HepG2 (cell line): ENCODE results near the gene GTF2A1. TPM values are rescaled to one million over a fixed set of nuclear protein-coding genes. Genes with fewer than 3 reads are reported as not detected.
A peak's percentile ranks its signal among the peaks of the same experiment; 100 is the strongest.

Experiments
- ARID3A ChIP-seq: IDR thresholded peaks from 2 replicates; pipeline ENCODE4 v1.6.1; 2012; ENCODE audit warnings: low read depth, low read length, improper control_type of control experiment
- CHD4 ChIP-seq: fragments of 200-600 bp; sonication (generic); IDR thresholded peaks from 2 replicates; pipeline ENCODE4 v1.7.0; 2017; ENCODE audit warnings: mild to moderate bottlenecking, low read length, borderline replicate concordance
- FOXA3 ChIP-seq: IDR thresholded peaks from 2 replicates; pipeline ENCODE4 v1.6.1; 2016; ENCODE audit warnings: missing genetic modification reagents, missing compliant biosample characterization
- FOXJ3 ChIP-seq: sonication (generic); formaldehyde crosslinking; IDR thresholded peaks from 2 replicates; pipeline ENCODE4 v1.4.0; 2020; ENCODE audit warnings: missing genetic modification reagents, mild to moderate bottlenecking, borderline replicate concordance
- GLMP ChIP-seq: sonication (generic); formaldehyde crosslinking; IDR thresholded peaks from 2 replicates; pipeline ENCODE4 v1.9.0; 2021; ENCODE audit warnings: missing genetic modification reagents, mild to moderate bottlenecking, borderline replicate concordance
- ONECUT2 ChIP-seq: sonication (generic); formaldehyde crosslinking; IDR thresholded peaks from 2 replicates; pipeline ENCODE4 v1.4.0; 2020; ENCODE audit warnings: missing genetic modification reagents
- PRDM4 ChIP-seq: sonication (generic); formaldehyde crosslinking; IDR thresholded peaks from 2 replicates; pipeline ENCODE4 v1.9.0; 2021; ENCODE audit warnings: missing genetic modification reagents, borderline replicate concordance
- SP2 ChIP-seq: sonication (generic); formaldehyde crosslinking; IDR thresholded peaks from 2 replicates; pipeline ENCODE4 v1.5.1; 2020; ENCODE audit warnings: mild to moderate bottlenecking, missing genetic modification reagents
- TBL1XR1 ChIP-seq: fragments of 150-350 bp; IDR thresholded peaks from 2 replicates; pipeline ENCODE4 v1.6.1; 2014; ENCODE audit warnings: borderline replicate concordance, low read length; ENCODE audit not compliant: partially characterized antibody
- TGIF2 ChIP-seq: IDR thresholded peaks from 2 replicates; pipeline ENCODE4 v1.6.1; 2016; ENCODE audit warnings: control low read depth, missing compliant biosample characterization
- U2AF2 ChIP-seq: fragments of 200-400 bp; formaldehyde crosslinking; IDR thresholded peaks from 2 replicates; pipeline ENCODE4 v1.6.1; 2017; ENCODE audit warnings: low read depth, mild to moderate bottlenecking, low read length
- USF2 ChIP-seq, 2 experiments: sonication (generic) in 1 of 2; formaldehyde crosslinking in 1 of 2; IDR thresholded peaks; 2 replicates each; pipeline versions ENCODE4 v1.5.1 to v1.6.1; 2011 to 2020; ENCODE audit warnings: borderline replicate concordance in 1 of 2, low read depth in 1 of 2, low read length in 1 of 2, mild to moderate bottlenecking in 1 of 2, missing genetic modification reagents in 1 of 2, moderate library complexity in 1 of 2
- ZBTB14 ChIP-seq: sonication (generic); formaldehyde crosslinking; IDR thresholded peaks from 2 replicates; pipeline ENCODE4 v1.4.0; 2020; ENCODE audit warnings: missing genetic modification reagents
- ZBTB7B ChIP-seq: sonication (generic); formaldehyde crosslinking; IDR thresholded peaks from 2 replicates; pipeline ENCODE4 v1.4.0; 2020; ENCODE audit warnings: missing genetic modification reagents
- ZFP41 ChIP-seq: sonication (generic); formaldehyde crosslinking; IDR thresholded peaks from 2 replicates; pipeline ENCODE4 v1.4.0; 2020; ENCODE audit warnings: mild to moderate bottlenecking, missing genetic modification reagents, borderline replicate concordance
- ZFYVE20 ChIP-seq: sonication (generic); formaldehyde crosslinking; IDR thresholded peaks from 2 replicates; pipeline ENCODE4 v1.8.0; 2023; ENCODE audit warnings: low read depth, mild to moderate bottlenecking, moderate library complexity, missing genetic modification reagents, borderline replicate concordance
- ZNF136 ChIP-seq: sonication (generic); formaldehyde crosslinking; IDR thresholded peaks from 2 replicates; pipeline ENCODE4 v1.8.1; 2022; ENCODE audit warnings: low read depth, mild to moderate bottlenecking, moderate library complexity, missing genetic modification reagents
- ZNF20 ChIP-seq: sonication (generic); formaldehyde crosslinking; IDR thresholded peaks from 2 replicates; pipeline ENCODE4 v1.4.0; 2020; ENCODE audit warnings: mild to moderate bottlenecking, moderate library complexity, missing genetic modification reagents
- ZNF430 ChIP-seq: sonication (generic); formaldehyde crosslinking; IDR thresholded peaks from 2 replicates; pipeline ENCODE4 v1.9.0; 2021; ENCODE audit warnings: mild to moderate bottlenecking, missing genetic modification reagents
- ZNF557 ChIP-seq: sonication (generic); formaldehyde crosslinking; IDR thresholded peaks from 2 replicates; pipeline ENCODE4 v1.4.0; 2020; ENCODE audit warnings: missing genetic modification reagents
- polyA plus RNA-seq, 8 experiments: library from polyadenylated mRNA; depleted of rRNA in 3 of 8; stranded (reverse) in 7 of 8; unstranded in 1 of 8; fragments of >200 nt; fragmentation: Illumina TruSeq in 4 of 8; extraction: Trizol in 4 of 8; gene quantifications; 2 replicates each; pipeline versions ENCODE4 v1.2.1 to v1.2.3, GENCODE V29; 2011 to 2016; ENCODE audit warnings: low read depth in 4 of 8, missing spikeins in 1 of 8, mixed read lengths in 1 of 8; ENCODE audit not compliant: insufficient read depth in 1 of 8
- total RNA-seq, 5 experiments: library from RNA; depleted of rRNA; stranded (reverse); fragments of >200 nt; fragmentation: Illumina TruSeq; extraction: Trizol; gene quantifications; 2 replicates each; pipeline ENCODE4 v1.2.3, GENCODE V29; 2016; ENCODE audit warnings: low read depth in 1 of 5

GTF2A1 gene
- total and polyA plus RNA-seq, 2 of the 13 experiments (the other 11 are each of a cell fraction or from before 2014, with no cell fraction given): 14.9 to 17.5 TPM

GRCh38 chr14:81170104-81170828 lies 50.5 kb downstream of the GTF2A1 start (continued):
- 0 out of 2 replicates have a peak, but pooled peaks have one; percentile 19 for TF ChIP-seq PRDM4
- TF ChIP-seq ZFYVE20 (CRISPR knock-in tag): no peak
- 0 out of 2 replicates have a peak, but pooled peaks have one; percentile 50 for TF ChIP-seq ARID3A
- no peak for TF ChIP-seq FOXJ3 (CRISPR knock-in tag)
- no peak for TF ChIP-seq GLMP
- peak; percentile 4; the same call in 1 of the 2 replicates for TF ChIP-seq TGIF2 (CRISPR knock-in tag)
- TF ChIP-seq ZBTB14 (CRISPR knock-in tag): no peak
- no peak for TF ChIP-seq FOXA3 (CRISPR knock-in tag)
- TF ChIP-seq ZFP41 (CRISPR knock-in tag): no peak
- no peak for TF ChIP-seq ZNF20
- no peak for TF ChIP-seq ZNF136
- TF ChIP-seq TBL1XR1: no peak
- no peak for TF ChIP-seq CHD4
- no peak for TF ChIP-seq SP2 (CRISPR knock-in tag)
- no peak for TF ChIP-seq ONECUT2
- TF ChIP-seq ZNF430 (CRISPR knock-in tag): no peak
- no peak for TF ChIP-seq ZNF557 (CRISPR knock-in tag)
- peak; percentile 73 for TF ChIP-seq ZBTB7B (CRISPR knock-in tag)
- no peak for TF ChIP-seq U2AF2
- no peak for TF ChIP-seq USF2 (IDR thresholded peaks at IDR 0.05; ENCODE audit: low read depth, low read length)
- no peak for TF ChIP-seq USF2 (CRISPR knock-in tag; IDR thresholded peaks at IDR 0.05; ENCODE audit: borderline replicate concordance)
